HEK293T (cell line): ENCODE data around the gene SH3BP5L.

Experiments used
- CTCF ChIA-PET: fragments of 350-600 bp; formaldehyde crosslinking; extraction: SDS; loops from one replicate; lab custom pipeline; 2021; ENCODE audit warnings: antibody characterized with exemption, inconsistent platforms; lab: Yijun Ruan, JAX
- POLR2A ChIA-PET: fragments of 350-600 bp; formaldehyde crosslinking; extraction: SDS; loops from one replicate; lab custom pipeline; 2020; ENCODE audit warnings: antibody characterized with exemption, inconsistent platforms; lab: Yijun Ruan, JAX
- DNase-seq: peaks from one replicate; pipeline ENCODE4 v3.0.0; 2012; ENCODE audit warnings: mixed read lengths; ENCODE audit errors: extremely low spot score
- ARNT ChIP-seq: fragments of 450-650 bp; IDR thresholded peaks from 2 replicates; pipeline ENCODE4 v1.6.1; 2017; ENCODE audit warnings: mild to moderate bottlenecking
- BHLHE40 ChIP-seq: fragments of 450-650 bp; IDR thresholded peaks from 2 replicates; pipeline ENCODE4 v1.6.1; 2016; ENCODE audit warnings: mild to moderate bottlenecking, moderate library complexity, borderline replicate concordance
- CTBP1 ChIP-seq: fragments of 450-650 bp; IDR thresholded peaks from 2 replicates; pipeline ENCODE4 v1.6.1; 2016; ENCODE audit warnings: borderline replicate concordance
- ELF4 ChIP-seq: fragments of 450-650 bp; IDR thresholded peaks from 2 replicates; pipeline ENCODE4 v1.6.1; 2017; ENCODE audit warnings: antibody characterized with exemption
- FOXA1 ChIP-seq: fragments of 450-650 bp; IDR thresholded peaks from 2 replicates; pipeline ENCODE4 v1.6.1; 2016; ENCODE audit warnings: mild to moderate bottlenecking
- FOXK2 ChIP-seq: fragments of 450-650 bp; IDR thresholded peaks from 2 replicates; pipeline ENCODE4 v1.6.1; 2016; ENCODE audit warnings: mild to moderate bottlenecking
- FOXM1 ChIP-seq: fragments of 450-650 bp; IDR thresholded peaks from 2 replicates; pipeline ENCODE4 v1.6.1; 2017; ENCODE audit warnings: mild to moderate bottlenecking, borderline replicate concordance
- HDGF ChIP-seq: fragments of 450-650 bp; IDR thresholded peaks from 2 replicates; pipeline ENCODE4 v1.6.1; 2017; ENCODE audit warnings: antibody characterized with exemption, borderline replicate concordance
- L3MBTL2 ChIP-seq: fragments of 450-650 bp; conservative IDR thresholded peaks from 2 replicates; pipeline ENCODE4 v1.6.1; 2016; ENCODE audit warnings: mild to moderate bottlenecking
- LEF1 ChIP-seq: fragments of 450-650 bp; IDR thresholded peaks from 2 replicates; pipeline ENCODE4 v1.6.1; 2017; ENCODE audit warnings: mild to moderate bottlenecking, borderline replicate concordance
- NFRKB ChIP-seq: fragments of 450-650 bp; IDR thresholded peaks from 2 replicates; pipeline ENCODE4 v1.6.1; 2016; ENCODE audit warnings: mild to moderate bottlenecking, moderate library complexity
- PKNOX1 ChIP-seq: fragments of 450-650 bp; IDR thresholded peaks from 2 replicates; pipeline ENCODE4 v1.6.1; 2016
- SP1 ChIP-seq: fragments of 450-650 bp; IDR thresholded peaks from 2 replicates; pipeline ENCODE4 v1.6.1; 2017
- SUZ12 ChIP-seq: fragments of 450-650 bp; IDR thresholded peaks from 2 replicates; pipeline ENCODE4 v1.6.1; 2016; ENCODE audit warnings: mild to moderate bottlenecking
- TARDBP ChIP-seq: fragments of 450-650 bp; IDR thresholded peaks from 2 replicates; pipeline ENCODE4 v1.6.1; 2016
- ZNF384 ChIP-seq: fragments of 450-650 bp; IDR thresholded peaks from 2 replicates; pipeline ENCODE4 v1.6.1; 2016

The SH3BP5L gene

GRCh38 chr1:248814351-248814750, 11.4 kb downstream of the SH3BP5L start:
- CTCF ChIA-PET = no interaction called here
- TF ChIP-seq FOXA1 = no peak
- no peak for TF ChIP-seq ARNT
- no peak for TF ChIP-seq BHLHE40
- no peak for TF ChIP-seq SUZ12
- no peak for TF ChIP-seq L3MBTL2
- no peak for TF ChIP-seq PKNOX1
- no peak for TF ChIP-seq FOXM1
- TF ChIP-seq LEF1 = no peak
- TF ChIP-seq SP1 = no peak
- TF ChIP-seq TARDBP = no peak
- TF ChIP-seq ELF4 = no peak
- no peak for TF ChIP-seq FOXK2
- TF ChIP-seq CTBP1 = no peak
- TF ChIP-seq ZNF384 = no peak
- TF ChIP-seq NFRKB = no peak
- no peak for TF ChIP-seq HDGF
- POLR2A ChIA-PET = no interaction called here
- no peak for DNase-seq

- TF ChIP-seq ARNT = no peak
- TF ChIP-seq CTBP1 = no peak
- TF ChIP-seq LEF1 = no peak
- TF ChIP-seq TARDBP = no peak
- TF ChIP-seq SUZ12 = no peak
- TF ChIP-seq SP1 = no peak
- TF ChIP-seq FOXK2 = no peak
- no peak for DNase-seq
- CTCF ChIA-PET = no interaction called here
- POLR2A ChIA-PET = interaction anchor here (0.6 to 1.2 kb wide), 2 partner anchors 10 to 13 kb away, joined by 3 read pairs; partner anchors contain the start of gene SH3BP5L
These were observed 12.2 kb downstream of the SH3BP5L start for GRCh38 chr1:248813546-248813945.

GRCh38 chr1:248812736-248813425, 12.8 kb downstream of the SH3BP5L start:
- TF ChIP-seq LEF1 (no peak), SP1 (no peak), BHLHE40 (no peak), FOXM1 (no peak), ELF4 (no peak), HDGF (no peak), TARDBP (no peak), SUZ12 (no peak), NFRKB (no peak), L3MBTL2 (no peak), CTBP1 (no peak), ZNF384 (no peak), FOXA1 (no peak), PKNOX1 (no peak), FOXK2 (no peak), ARNT (no peak)
- POLR2A ChIA-PET = interaction anchor here (1.2 kb wide), 1 partner anchor 13 kb away, joined by 3 read pairs; the partner anchor contains the start of gene SH3BP5L
- CTCF ChIA-PET = no interaction called here
- no peak for DNase-seq

GRCh38 chr1:248811514-248812490, 13.9 kb downstream of the SH3BP5L start:
- no peak for DNase-seq
- ChIA-PET CTCF (no interaction called here), POLR2A (no interaction called here)
- TF ChIP-seq HDGF (no peak), CTBP1 (no peak)

- CTCF ChIA-PET = no interaction called here
- DNase-seq = no peak
- TF ChIP-seq NFRKB = no peak
- TF ChIP-seq L3MBTL2 = no peak
- TF ChIP-seq ARNT = no peak
- no peak for TF ChIP-seq HDGF
- TF ChIP-seq SP1 = no peak
- TF ChIP-seq PKNOX1 = no peak
- no peak for TF ChIP-seq FOXK2
- TF ChIP-seq CTBP1 = no peak
- no peak for TF ChIP-seq FOXA1
- TF ChIP-seq LEF1 = no peak
- no peak for TF ChIP-seq ZNF384
- POLR2A ChIA-PET = no interaction called here
These were observed 14.8 kb downstream of the SH3BP5L start for GRCh38 chr1:248810727-248811513.
